Loucy (cell line): ENCODE data around the gene MAT2A.

Experiments used
- CTCF ChIP-seq: fragments of 200-600 bp; sonication (generic); conservative IDR thresholded peaks from 2 replicates; pipeline ENCODE4 v1.5.1; 2014; ENCODE audit warnings: mild to moderate bottlenecking, antibody characterized with exemption, low read length
- EZH2phosphoT487 ChIP-seq: fragments of 200-600 bp; IDR thresholded peaks from 2 replicates; pipeline ENCODE4 v1.6.1; 2018; ENCODE audit warnings: antibody characterized with exemption, mild to moderate bottlenecking, moderate library complexity, borderline replicate concordance

GRCh38 chr2:85538507-85539360, at the start of gene MAT2A:
- TF ChIP-seq CTCF = peak; percentile 63
- TF ChIP-seq EZH2phosphoT487 = no peak
